ENCODE results near the gene CABCOCO1. TPM values are rescaled to one million over a fixed set of nuclear protein-coding genes. Genes with fewer than 3 reads are reported as not detected.

The CABCOCO1 gene
- total and polyA plus RNA-seq, 11 donors: 0.19 to 1.5 (median 1.1) TPM; not detected in 8

DNA sequence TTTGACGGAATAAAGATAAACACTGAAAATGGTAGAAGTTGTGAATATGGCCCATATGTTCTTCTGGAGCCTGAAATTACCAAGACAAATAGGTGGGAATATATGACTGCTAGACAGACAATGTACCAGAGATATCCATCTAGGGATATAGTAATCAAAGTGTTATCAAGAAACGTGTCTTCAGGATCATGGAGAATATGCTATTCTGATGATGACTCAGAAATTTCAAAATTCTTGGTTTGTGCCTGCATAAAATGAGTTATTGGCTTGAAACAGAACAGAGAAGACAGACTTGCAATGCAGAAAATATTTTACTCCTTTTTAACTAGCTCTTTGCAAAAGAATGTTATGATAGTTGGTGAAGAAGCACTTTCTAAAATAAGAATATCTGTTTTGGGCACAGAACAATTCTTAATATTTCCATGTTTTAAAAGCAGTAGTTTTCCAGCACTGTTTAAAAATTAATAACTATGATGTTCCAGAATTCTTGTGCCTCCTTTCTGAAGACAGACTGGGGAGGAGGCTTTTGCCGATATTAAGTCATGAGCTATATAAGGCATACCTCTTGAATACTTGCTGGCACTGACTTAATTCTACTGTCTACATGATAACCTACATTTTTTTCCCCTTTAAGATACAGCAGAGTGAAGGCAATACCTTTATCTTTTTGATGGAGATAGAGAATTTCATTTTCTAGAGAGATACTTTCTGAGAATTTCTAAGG is 34.4 kb upstream of the CABCOCO1 start:
- Histone ChIP-seq H3K9me3 (no peaks in the 10 kb centered on the region), H3K27ac (no peak overlapping the region), H3K4me1 (no peaks in the 10 kb centered on the region), H3K27me3 (peaks cover 0 to 3% (median 0%) of the 10 kb centered on the region in 9 donors), H3K36me3 (no peaks in the 10 kb centered on the region), H3K4me3 (no peak overlapping the region)
- intact Hi-C loops (cut with DNase I): no loop called here
- 65 to 70% (median 69%) methylated on average over 3 of the region's 3 CpGs for WGBS, 4 donors
- TF ChIP-seq POLR2A (IDR thresholded peaks at IDR 0.05): no peak
- TF ChIP-seq, protein P1, sequence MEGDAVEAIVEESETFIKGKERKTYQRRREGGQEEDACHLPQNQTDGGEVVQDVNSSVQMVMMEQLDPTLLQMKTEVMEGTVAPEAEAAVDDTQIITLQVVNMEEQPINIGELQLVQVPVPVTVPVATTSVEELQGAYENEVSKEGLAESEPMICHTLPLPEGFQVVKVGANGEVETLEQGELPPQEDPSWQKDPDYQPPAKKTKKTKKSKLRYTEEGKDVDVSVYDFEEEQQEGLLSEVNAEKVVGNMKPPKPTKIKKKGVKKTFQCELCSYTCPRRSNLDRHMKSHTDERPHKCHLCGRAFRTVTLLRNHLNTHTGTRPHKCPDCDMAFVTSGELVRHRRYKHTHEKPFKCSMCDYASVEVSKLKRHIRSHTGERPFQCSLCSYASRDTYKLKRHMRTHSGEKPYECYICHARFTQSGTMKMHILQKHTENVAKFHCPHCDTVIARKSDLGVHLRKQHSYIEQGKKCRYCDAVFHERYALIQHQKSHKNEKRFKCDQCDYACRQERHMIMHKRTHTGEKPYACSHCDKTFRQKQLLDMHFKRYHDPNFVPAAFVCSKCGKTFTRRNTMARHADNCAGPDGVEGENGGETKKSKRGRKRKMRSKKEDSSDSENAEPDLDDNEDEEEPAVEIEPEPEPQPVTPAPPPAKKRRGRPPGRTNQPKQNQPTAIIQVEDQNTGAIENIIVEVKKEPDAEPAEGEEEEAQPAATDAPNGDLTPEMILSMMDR (IDR thresholded peaks at IDR 0.05): no peak
- DNase-seq: no peak
- ATAC-seq: no peak

DNA sequence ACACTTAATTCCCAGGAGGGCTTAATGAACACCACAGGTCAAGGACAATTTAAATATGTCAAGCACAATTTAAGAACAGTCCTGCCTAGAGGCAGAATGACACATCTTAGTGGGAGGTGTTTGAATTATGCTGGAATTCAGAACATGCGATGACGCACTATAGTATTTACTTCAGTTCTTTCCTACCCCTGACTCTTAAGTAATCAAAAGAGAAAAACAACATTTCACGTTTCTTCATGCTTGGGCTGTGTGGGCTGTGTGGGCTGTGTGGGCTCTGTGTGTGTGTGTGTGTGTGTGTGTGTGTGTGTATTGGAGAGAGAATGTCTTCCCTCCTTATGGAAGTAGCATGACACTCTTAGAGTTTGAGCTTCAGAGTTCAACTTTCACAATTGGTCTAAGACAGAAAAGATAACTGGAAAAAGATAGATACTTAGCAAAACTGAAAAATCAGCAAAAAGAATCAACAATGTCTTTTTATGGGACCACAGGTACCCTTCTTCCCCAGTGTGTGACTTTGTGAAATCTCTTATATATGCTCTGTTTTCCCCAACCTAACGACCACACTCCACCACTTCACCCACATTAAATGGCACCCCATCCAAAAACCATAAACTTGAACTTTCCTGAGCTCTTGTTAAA is 33.7 kb upstream of the CABCOCO1 start:
- Histone ChIP-seq H3K36me3 (no peaks in the 10 kb centered on the region), H3K9me3 (no peaks in the 10 kb centered on the region), H3K27ac (no peak overlapping the region), H3K4me1 (no peaks in the 10 kb centered on the region), H3K4me3 (no peak overlapping the region), H3K27me3 (peaks cover 0 to 3% (median 0%) of the 10 kb centered on the region in 9 donors)
- DNase-seq (no peak), ATAC-seq (no peak)
- TF ChIP-seq, protein P1 (IDR thresholded peaks at IDR 0.05): no peak
- TF ChIP-seq POLR2A (IDR thresholded peaks at IDR 0.05): no peak
- 67 to 86% (median 78%) methylated on average over 4 of the region's 4 CpGs for WGBS, 4 donors
- intact Hi-C loops (cut with DNase I): no loop called here

DNA sequence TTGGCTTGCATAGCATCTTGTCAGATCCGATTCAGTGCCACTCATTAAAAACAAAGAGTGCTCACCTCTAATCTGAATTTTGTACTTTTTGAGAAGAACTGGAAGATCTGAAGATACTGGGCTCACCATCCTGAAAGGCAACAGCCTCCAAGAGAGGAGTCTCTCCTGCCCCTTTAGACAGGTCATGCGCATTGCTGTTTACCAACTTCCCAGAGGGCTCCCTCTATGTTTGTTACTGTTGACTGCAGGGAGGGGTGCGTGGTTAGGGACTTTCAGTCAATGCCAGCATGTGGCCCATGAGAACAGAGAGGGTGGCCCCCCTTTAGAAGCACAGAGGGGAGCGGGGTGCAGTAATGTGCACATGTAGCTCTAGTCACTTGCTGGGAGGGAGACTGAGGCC is 33.2 kb upstream of the CABCOCO1 start:
- 91 to 96% (median 95%) methylated on average over 4 of the region's 4 CpGs for WGBS, 4 donors
- Histone ChIP-seq H3K9me3 (no peaks in the 10 kb centered on the region), H3K36me3 (no peaks in the 10 kb centered on the region), H3K4me3 (no peak overlapping the region), H3K4me1 (peaks cover 0 to 3% (median 0%) of the 10 kb centered on the region in 12 donors), H3K27ac (no peak overlapping the region), H3K27me3 (peaks cover 0 to 3% (median 0%) of the 10 kb centered on the region in 9 donors)
- DNase-seq: no peak
- no peak for TF ChIP-seq POLR2A (IDR thresholded peaks at IDR 0.05)
- TF ChIP-seq, protein P1 (IDR thresholded peaks at IDR 0.05): no peak
- no peak for ATAC-seq
- intact Hi-C loops (cut with DNase I): no loop called here

DNA sequence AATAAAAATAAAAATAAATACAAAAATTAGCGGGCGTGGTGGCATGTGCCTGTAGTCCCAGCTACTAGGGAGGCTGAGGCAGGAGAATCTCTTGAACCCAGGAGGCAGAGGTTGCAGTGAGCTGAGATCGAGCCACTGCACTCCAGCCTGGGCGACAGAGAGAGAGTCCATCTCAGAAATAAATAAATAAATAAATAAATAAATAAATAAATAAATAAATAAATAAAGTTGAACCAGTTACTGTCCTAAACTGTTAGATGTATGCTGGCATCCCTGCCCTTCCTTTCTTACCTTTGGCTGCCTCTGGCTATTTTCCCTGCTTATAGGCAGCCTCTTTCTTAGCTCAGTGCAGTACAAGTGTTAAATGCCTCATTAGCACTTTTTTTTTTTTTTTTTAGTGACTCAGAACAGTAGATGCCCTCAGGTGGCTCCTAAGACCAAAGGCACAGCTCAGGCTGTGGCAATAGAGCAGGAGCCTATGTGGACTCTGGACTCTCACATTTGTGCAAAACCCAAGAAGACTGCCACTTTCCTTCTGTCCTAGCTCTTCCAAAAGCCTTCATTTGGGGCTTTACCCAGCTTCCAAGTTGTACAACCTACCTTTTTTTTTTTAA is 30.6 kb upstream of the CABCOCO1 start:
- no peak for DNase-seq
- 92 to 98% (median 97%) methylated on average over 4 of the region's 4 CpGs for WGBS, 4 donors

More for the DNA sequence above, 30.6 kb upstream of the CABCOCO1 start:
- H3K4me3 ChIP-seq: no peak overlapping the region
- ATAC-seq: no peak
- H3K9me3 ChIP-seq: no peaks in the 10 kb centered on the region
- intact Hi-C loops (cut with DNase I): no loop called here
- no peak overlapping the region for H3K27ac ChIP-seq
- TF ChIP-seq, protein P1 (IDR thresholded peaks at IDR 0.05): no peak
- TF ChIP-seq POLR2A (IDR thresholded peaks at IDR 0.05): no peak
- H3K36me3 ChIP-seq: no peaks in the 10 kb centered on the region
- H3K27me3 ChIP-seq: peaks cover 0 to 3% (median 0%) of the 10 kb centered on the region in 9 donors
- peaks cover 0 to 16% (median 0%) of the 10 kb centered on the region in 12 donors for H3K4me1 ChIP-seq

Measured in heart left ventricle (tissue), 16 donors.